Brain microvascular endothelial cell (primary cell): Measurements from ENCODE around the gene MACROD2.

Experiments
- DNase-seq: peaks from one replicate; pipeline ENCODE4 v3.0.0-alpha.2; 2020
- H3K27ac ChIP-seq: fragments of 250-450 bp; sonication (Bioruptor Pico); 2 replicates; pipeline ENCODE4 v1.5.1; 2020; ENCODE audit warnings: mild to moderate bottlenecking, moderate library complexity
- H3K27me3 ChIP-seq: fragments of 250-450 bp; sonication (Bioruptor Pico); replicated peaks from 2 replicates; pipeline ENCODE4 v1.5.1; 2020; ENCODE audit warnings: mild to moderate bottlenecking
- H3K36me3 ChIP-seq: fragments of 250-450 bp; sonication (Bioruptor Pico); replicated peaks from 2 replicates; pipeline ENCODE4 v1.5.1; 2020; ENCODE audit warnings: mild to moderate bottlenecking
- H3K4me3 ChIP-seq: 2 replicates; pipeline ENCODE4 v1.5.1; 2011; ENCODE audit warnings: low read depth, mild to moderate bottlenecking, control low read depth, low read length, moderate library complexity
- in situ Hi-C: cut with HindIII; loops from 2 replicates; pipeline ENCODE4 v1.10.0; 2017; ENCODE audit warnings: low sequenced_read_pairs, low pct_ligation_motif_present
- TF ChIP-seq, protein P1 (sequence below): IDR thresholded peaks from 2 replicates; pipeline ENCODE4 v1.5.1; 2011; ENCODE audit warnings: low read depth, mild to moderate bottlenecking, moderate library complexity, low read length, control low read depth, inconsistent platforms; ENCODE audit errors: missing control alignments

Gene MACROD2

DNA sequence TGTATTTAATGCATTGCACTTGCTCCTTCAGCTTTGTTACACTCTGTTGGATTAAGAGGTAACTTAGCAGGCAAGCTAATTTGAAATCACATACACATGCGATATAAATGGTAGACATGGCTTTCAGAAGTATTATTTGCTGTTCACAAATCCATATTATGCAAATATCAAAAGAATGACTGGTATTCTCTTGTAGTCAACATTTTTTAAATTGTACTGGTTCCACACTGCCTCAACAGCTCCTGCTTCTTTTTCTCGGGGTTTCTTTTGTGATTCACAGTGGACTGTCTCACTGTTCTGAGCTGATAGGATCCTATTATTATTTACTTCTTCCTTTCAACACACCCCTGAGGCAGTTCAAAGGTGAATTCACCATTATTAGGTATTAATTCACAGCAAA, 1650.5 kb downstream of the MACROD2 start:
- in situ Hi-C loops, result no loop called here
- Histone ChIP-seq H3K27me3 (no peaks in the 10 kb centered on the region), H3K4me3 (no peak overlapping the region), H3K27ac (no peak overlapping the region), H3K36me3 (no peaks in the 10 kb centered on the region)
- TF ChIP-seq, protein P1, sequence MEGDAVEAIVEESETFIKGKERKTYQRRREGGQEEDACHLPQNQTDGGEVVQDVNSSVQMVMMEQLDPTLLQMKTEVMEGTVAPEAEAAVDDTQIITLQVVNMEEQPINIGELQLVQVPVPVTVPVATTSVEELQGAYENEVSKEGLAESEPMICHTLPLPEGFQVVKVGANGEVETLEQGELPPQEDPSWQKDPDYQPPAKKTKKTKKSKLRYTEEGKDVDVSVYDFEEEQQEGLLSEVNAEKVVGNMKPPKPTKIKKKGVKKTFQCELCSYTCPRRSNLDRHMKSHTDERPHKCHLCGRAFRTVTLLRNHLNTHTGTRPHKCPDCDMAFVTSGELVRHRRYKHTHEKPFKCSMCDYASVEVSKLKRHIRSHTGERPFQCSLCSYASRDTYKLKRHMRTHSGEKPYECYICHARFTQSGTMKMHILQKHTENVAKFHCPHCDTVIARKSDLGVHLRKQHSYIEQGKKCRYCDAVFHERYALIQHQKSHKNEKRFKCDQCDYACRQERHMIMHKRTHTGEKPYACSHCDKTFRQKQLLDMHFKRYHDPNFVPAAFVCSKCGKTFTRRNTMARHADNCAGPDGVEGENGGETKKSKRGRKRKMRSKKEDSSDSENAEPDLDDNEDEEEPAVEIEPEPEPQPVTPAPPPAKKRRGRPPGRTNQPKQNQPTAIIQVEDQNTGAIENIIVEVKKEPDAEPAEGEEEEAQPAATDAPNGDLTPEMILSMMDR, result no peak
- no peak for DNase-seq

DNA sequence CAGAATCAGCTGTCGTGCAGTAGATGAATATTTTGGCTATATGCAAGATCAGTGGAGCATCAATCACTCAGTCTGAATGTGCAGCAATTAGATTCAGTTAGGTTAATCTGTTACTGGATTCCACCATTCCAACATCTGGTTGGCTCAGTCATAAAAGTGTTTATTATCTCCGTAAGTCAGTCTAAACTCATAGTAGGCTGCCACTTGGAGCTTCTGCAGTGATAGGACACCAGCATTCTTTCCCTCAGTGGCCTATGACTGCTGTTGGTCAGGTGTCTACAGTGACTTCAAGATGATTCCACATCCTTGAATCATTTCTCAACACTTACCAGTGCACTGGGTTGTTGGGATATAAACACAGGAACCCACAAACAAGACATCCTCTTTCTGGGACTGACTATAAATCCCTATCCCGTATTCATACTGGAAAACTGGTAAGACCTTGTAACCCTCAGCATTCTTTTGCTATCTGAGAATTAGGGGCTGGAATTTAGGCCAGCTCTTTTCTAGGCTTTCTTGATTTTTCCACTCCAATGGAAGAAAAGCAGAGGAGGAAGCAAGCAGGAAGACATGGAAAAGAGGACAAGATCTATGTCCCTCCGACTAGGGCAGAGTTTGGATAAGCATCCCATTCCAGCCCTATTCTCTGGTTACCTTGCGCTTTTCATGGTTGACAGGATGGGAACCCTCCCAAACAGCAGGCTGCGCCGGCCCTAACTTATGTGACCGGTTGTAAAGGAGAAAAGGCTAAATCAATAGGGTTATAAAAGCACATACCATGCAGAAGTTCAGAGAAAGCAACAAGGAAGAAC, 1658.3 kb downstream of the MACROD2 start:
- Histone ChIP-seq H3K36me3 (no peaks in the 10 kb centered on the region), H3K4me3 (no peak overlapping the region), H3K27ac (no peak overlapping the region), H3K27me3 (no peaks in the 10 kb centered on the region)
- DNase-seq, result no peak
- TF ChIP-seq, protein P1, result no peak
- in situ Hi-C loops, result no loop called here

DNA sequence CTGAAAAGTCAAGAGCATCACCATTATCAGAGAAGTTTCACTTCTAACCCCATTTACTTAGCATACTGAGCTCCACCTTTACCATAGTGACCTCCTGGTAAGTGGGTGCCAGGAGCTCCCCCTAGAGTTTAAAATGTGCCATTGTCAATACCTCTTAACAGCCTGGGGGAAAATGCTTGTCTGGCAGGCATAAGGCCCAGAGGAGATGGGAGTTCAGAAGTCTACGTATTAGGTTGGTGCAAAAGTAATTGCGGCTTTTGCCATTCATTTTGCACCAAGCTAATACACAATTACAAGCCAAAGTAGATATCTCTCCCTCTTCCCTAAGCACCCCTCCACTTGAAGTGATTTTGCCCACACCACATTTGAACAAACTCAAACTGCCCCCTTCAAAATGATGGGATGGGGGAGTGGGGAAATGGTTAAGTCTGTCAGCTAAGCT, 1658.9 kb downstream of the MACROD2 start:
- in situ Hi-C loops, result no loop called here
- peak; percentile 49 for DNase-seq

DNA sequence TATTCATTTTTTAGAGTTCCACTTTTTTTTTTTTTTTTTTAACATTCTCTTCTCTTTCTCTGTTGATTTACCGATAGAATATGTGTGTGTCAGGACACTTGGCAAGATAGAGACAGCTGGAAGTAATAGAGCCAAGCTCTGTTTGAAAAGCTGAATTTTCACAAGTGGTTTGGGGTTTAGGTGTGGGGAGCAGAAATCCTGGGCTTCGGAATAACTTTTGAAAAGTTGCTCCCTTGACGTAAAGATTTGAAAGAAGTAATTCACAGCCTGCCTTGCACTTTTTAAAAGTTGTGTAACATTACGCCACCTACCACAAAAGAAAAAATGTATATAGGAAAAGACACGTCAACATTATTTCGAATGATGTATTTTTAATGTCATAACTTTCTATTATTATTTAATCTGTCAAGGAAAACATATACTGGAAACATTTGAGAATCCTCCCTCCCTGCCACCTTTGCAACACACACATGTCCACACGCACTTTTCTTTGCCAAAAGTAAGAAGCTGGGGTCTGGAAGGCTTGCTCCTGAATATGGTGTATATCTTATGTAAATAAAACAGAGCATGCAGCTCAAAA, 1660.1 kb downstream of the MACROD2 start:
- TF ChIP-seq, protein P1, result no peak
- H3K27me3 ChIP-seq, result no peaks in the 10 kb centered on the region
- no peaks in the 10 kb centered on the region for H3K36me3 ChIP-seq
- DNase-seq, result no peak
- H3K4me3 ChIP-seq, result no peak overlapping the region
- H3K27ac ChIP-seq, result no peak overlapping the region
- in situ Hi-C loops, result no loop called here

More for the DNA sequence above, 1658.9 kb downstream of the MACROD2 start:
- H3K27ac ChIP-seq, result no peak overlapping the region
- no peaks in the 10 kb centered on the region for H3K36me3 ChIP-seq
- no peak overlapping the region for H3K4me3 ChIP-seq
- no peaks in the 10 kb centered on the region for H3K27me3 ChIP-seq
- TF ChIP-seq, protein P1, result peak; percentile 84

DNA sequence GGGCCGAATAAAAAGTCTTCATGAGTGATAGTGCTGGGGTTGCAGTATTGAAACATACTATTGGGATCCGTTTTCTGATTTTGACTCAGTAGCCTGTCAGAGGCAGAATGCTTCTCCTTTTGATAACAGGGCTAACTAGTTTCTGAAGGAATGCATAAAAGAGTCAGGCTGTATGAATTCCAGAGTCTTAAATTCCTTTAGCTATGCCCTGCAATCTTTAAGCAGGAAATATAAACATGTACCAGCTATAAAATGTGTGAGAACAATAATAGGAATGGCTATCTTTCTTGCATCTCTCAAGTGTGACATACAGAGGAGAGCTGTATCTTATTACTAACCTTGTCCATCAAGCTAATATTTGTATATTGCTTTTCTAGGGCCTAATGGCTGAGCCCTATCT, 1660.8 kb downstream of the MACROD2 start:
- in situ Hi-C loops, result no loop called here
- Histone ChIP-seq H3K4me3 (no peak overlapping the region), H3K27ac (no peak overlapping the region), H3K27me3 (no peaks in the 10 kb centered on the region), H3K36me3 (no peaks in the 10 kb centered on the region)
- no peak for DNase-seq
- TF ChIP-seq, protein P1, result no peak
